HG03439 (cell line): Measurements from ENCODE around the gene TNP2.
"Not testable (repeated sequence)": the region's sequence is repeated elsewhere in the genome, so short reads cannot be mapped to it uniquely, and the experiment has no call there.

Source experiments
- ATAC-seq: cut with Tn5 transposase; IDR thresholded peaks from one replicate; pipeline ENCODE4 v1.9.1; 2021; ENCODE audit warnings: mild to moderate bottlenecking, moderate library complexity; ENCODE audit not compliant: unreplicated experiment

The TNP2 gene

DNA sequence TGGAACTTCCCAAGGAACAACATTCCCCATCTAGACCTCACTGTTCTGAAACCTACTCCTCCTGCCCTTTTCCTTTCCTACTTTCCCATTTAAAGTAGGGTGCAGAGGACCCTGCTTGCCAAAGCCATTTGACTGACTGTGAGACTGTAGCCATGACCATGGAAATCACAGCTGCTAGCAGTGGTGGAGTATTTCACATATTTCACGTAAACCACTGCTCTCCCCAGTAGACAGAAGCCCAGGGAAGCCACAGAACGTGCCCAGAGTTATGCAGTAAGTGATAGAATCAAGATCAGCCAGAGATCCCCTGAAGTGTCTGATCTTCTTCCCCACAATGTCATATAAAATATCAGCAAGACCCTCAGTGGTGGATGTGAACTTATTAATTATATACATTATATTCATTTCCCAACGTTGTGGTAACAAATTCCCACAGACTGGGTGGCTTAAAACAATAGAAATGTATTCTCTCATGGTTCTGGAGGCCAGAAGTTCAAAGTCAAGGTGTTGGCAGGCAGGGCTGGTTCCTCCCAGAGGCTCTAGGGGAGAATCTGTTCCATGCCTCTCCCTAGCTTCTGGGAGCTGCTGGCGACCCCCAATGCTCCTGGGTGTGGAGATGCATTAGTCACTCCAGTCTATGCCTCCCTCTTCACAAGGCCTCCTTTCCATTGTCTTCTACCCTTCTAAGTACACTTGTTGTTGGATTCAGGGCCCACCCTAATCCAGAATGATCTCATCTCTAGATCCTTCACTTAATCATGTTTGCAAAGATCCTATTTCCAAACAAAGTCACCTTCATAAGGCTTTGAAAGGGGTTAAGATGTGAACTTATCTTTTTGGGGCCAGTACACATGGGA is 32.7 kb upstream of the TNP2 start:
- no peak for ATAC-seq

DNA sequence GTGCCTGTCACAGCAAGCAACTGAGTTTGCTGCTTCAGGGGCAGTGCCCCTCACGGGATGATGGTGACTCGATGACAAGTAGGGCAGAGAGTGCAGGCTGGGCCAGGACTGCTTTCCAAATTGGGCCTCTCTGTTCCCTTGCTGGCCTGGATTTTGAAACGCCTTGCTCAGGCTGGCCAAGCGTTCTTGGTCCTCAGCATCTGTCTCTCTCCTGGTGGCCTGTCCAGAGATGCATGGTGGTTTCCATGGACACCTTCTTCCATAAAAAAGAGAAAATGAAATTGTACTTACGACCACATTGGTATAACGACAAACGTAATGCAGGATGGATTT is 31.4 kb upstream of the TNP2 start:
- no peak for ATAC-seq

- ATAC-seq, result no peak
Observed at GRCh38 chr16:11299865-11300559, 30.9 kb upstream of the TNP2 start.

- ATAC-seq, result not testable (repeated sequence)
Observed at GRCh38 chr16:11298950-11299547, 29.9 kb upstream of the TNP2 start.

GRCh38 chr16:11298143-11298900 is 29.2 kb upstream of the TNP2 start:
- ATAC-seq, result no peak

DNA sequence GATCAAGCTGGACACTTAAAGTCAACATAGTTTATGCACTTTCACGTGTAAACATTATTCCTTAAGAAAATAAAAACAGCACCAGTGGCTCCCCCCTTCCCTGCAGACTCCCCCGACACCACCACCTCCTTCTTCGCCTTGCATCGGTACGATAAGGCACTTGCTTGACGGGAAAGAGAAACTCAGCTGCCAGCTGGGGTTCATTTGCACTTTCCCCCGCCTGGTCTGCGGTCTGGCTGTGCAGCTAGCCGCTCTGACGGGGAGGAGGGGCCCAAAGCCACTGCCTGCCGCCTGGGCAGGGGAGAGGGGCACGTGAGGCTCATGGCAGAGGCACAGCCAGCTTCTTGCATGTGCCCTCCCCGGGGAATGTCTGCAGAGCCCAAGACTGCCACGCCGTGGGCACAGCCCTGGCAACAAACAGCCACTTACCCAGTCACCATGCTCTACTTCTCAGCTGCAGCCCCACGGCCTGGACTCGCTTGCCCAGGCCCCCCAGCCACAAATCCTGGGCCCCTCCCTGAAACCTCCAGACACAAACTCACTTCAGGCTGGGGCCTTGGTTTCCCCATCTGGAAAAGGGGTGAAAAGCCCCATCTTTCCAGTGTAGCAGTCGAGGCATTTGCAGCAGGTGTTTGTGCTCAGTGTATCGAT is 28.5 kb upstream of the TNP2 start:
- ATAC-seq, result peak; percentile 77

DNA sequence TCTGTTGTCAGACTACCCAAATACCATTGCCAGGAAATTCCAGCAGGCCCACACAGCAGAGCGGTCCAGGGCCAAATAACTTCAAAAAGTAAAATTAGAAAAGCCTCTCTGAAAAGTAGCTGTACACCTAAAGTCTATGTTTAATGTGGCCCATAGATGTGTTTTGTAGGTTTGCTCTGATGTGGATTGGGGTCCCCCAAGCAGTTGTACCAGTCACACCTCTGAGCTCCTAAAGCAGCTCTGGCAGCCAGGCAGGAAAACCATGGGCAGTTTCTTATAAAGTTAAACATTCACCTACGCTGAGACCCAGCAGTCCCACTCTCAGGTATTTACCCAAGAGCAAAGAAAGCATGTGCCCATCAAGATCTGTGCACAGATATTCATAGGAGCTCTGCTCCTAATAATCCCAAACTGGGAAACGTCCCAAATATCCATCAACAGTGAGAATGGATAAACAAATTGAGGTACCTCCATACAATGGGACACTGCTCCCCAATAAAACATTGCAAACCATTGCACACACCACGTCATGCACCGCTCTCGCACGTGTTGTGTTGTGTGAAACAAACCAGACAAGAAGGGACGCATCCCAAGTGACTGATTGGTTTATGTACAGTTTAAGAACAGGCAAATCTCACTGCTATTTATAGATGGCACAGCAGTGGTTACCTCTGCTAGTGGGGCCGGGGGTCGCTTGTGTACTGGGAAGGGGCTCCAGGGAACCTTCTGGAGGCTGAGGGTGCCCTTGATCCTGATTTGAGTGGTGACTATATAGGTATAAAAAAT is 27.8 kb upstream of the TNP2 start:
- peak; percentile 15 for ATAC-seq

DNA sequence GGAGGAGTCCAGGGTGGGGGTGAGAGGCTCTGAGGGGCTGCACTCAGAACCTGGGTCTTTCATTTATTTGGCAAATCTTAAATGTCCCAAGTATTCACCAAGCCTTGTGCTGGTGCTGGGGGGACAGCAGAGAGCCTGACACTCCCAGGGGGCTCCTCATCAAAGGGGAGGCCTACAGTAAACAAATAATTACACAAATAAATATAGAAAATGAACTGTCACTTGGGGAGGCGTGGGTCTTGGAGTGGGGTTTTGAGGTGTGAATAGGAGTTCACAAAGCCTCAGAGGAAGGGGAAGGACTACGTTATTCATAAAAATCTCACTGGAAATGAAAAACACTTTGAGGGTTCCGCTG is 27.2 kb upstream of the TNP2 start:
- no peak for ATAC-seq

DNA sequence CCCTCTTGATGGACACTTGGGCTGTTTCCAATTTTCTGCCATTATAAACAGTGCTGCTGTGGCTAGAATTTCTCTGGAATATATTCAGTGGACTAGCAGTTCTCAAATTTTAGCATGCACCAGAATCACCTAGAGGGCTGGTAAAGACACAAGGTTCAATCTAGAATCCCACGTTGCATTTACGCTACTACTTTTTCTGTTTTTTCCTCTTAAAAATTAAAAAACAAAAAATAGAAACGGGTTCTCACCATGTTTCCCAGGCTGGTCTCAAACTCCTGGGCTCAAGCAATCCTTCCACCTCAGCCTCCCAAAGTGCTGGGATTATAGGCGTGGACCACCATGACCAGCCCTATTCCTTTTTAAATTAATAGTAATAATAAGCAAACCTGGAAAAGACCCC is 26.5 kb upstream of the TNP2 start:
- no peak for ATAC-seq

- ATAC-seq, result no peak
Observed at GRCh38 chr16:11292076-11292748, 23.1 kb upstream of the TNP2 start.

- ATAC-seq, result no peak
Observed at GRCh38 chr16:11291091-11291703, 22.1 kb upstream of the TNP2 start.

- no peak for ATAC-seq
Observed at GRCh38 chr16:11290102-11290893, 21.2 kb upstream of the TNP2 start.

DNA sequence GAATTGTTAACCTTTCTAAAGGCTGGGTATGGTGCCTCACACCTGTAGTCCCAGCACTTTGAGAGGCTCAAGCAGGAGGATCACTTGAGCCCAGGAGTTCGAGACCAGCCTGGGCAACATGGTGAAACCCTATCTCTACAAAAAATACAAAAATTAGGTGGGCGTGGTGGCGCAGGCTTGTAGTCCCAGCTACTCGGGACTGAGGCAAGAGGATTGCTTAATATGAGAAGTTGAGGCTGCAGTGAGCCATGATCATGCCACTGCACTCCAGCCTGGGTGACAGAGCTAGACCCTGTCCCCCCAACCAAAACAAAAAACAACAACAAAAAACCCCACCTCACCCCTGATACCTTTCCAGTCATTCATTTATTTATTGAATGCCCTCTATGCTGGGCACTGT is 20.6 kb upstream of the TNP2 start:
- not testable (repeated sequence) for ATAC-seq

GRCh38 chr16:11289202-11289601 is 20.1 kb upstream of the TNP2 start:
- no peak for ATAC-seq

DNA sequence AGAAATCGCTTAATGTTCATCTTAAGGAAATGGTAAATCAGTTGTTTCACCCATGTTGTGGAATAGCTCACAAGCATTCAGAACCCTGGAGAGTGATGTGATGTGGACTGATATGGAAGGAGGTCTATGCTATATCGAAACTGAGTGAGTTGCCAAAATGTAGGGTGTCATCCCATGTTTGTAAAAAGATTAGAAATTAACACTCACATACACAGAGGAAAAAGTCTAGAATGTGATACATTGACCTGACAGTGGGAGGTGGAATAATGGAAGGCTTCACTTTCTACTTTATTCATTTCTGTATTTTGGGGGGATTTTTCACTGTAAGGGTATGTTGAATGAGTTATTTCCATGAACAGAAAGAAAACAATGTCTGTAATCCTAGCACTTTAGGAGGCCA is 16.7 kb upstream of the TNP2 start:
- no peak for ATAC-seq

- no peak for ATAC-seq
Observed at GRCh38 chr16:11283820-11284248, 14.7 kb upstream of the TNP2 start.

GRCh38 chr16:11280616-11281522 is 11.7 kb upstream of the TNP2 start, which contains the start of gene PRM1:
PRM1 (minus strand) TSS chr16:11281330; CDS start chr16:11281238, 92 bp downstream.
- ATAC-seq, result no peak
